ENCODE measurements around the gene SRGAP2C. TPM values are rescaled to one million over a fixed set of nuclear protein-coding genes. Genes with fewer than 3 reads are reported as not detected.
"Not testable (repeated sequence)": the region's sequence is repeated elsewhere in the genome, so short reads cannot be mapped to it uniquely, and the experiment has no call there.

The SRGAP2C gene
- total RNA-seq, 1 donor from 2014 or later, result 65.3 TPM

- Histone ChIP-seq H3K4me2 (ENCODE audit: low read length) (peak overlapping the region; percentile 75), H3K9ac (ENCODE audit: low read length) (peak overlapping the region; percentile 35), H3K4me3 (ENCODE audit: insufficient read depth, low read depth, low read length) (peak overlapping the region; percentile 49)
- not testable (repeated sequence) for FAIRE-seq; H3K9me3 Mint-ChIP-seq (ENCODE audit: unreplicated experiment); H3K36me3 ChIP-seq (ENCODE audit: insufficient read depth, low read length); H4K20me1 ChIP-seq (ENCODE audit: insufficient read depth, low read length); H3K4me1 ChIP-seq (ENCODE audit: insufficient read depth, low read length); H3K79me2 ChIP-seq (ENCODE audit: insufficient read depth, low read length); H2AFZ ChIP-seq (ENCODE audit: low read depth, low read length); H3K4me1 Mint-ChIP-seq (ENCODE audit: low read depth, unreplicated experiment); H3K27ac Mint-ChIP-seq (ENCODE audit: unreplicated experiment); H3K36me3 Mint-ChIP-seq (ENCODE audit: low read depth, unreplicated experiment); H3K9me3 ChIP-seq (ENCODE audit: insufficient read depth, low read depth, low read length); H3K27me3 ChIP-seq (ENCODE audit: insufficient read depth, low read length); H3K27ac ChIP-seq (ENCODE audit: low read depth, low read length); H3K4me3 Mint-ChIP-seq (ENCODE audit: unreplicated experiment); H3K27me3 Mint-ChIP-seq (ENCODE audit: low read depth, unreplicated experiment)
- DNase-seq (ENCODE audit: low read depth), result peak; percentile 0
Observed at GRCh38 chr1:121183867-121184266, 908 bp upstream of the SRGAP2C start.

GRCh38 chr1:121185140-121185708 is 449 bp downstream of the SRGAP2C start:
- H3K4me2 ChIP-seq (ENCODE audit: low read length); DNase-seq (ENCODE audit: low read depth); FAIRE-seq; H3K4me1 ChIP-seq (ENCODE audit: insufficient read depth, low read length); H3K27ac ChIP-seq (ENCODE audit: low read depth, low read length); H3K4me1 Mint-ChIP-seq (ENCODE audit: low read depth, unreplicated experiment); H3K27me3 Mint-ChIP-seq (ENCODE audit: low read depth, unreplicated experiment); H2AFZ ChIP-seq (ENCODE audit: low read depth, low read length); H3K27ac Mint-ChIP-seq (ENCODE audit: unreplicated experiment); H4K20me1 ChIP-seq (ENCODE audit: insufficient read depth, low read length); H3K9me3 Mint-ChIP-seq (ENCODE audit: unreplicated experiment); H3K36me3 ChIP-seq (ENCODE audit: insufficient read depth, low read length); H3K27me3 ChIP-seq (ENCODE audit: insufficient read depth, low read length); H3K79me2 ChIP-seq (ENCODE audit: insufficient read depth, low read length); H3K9me3 ChIP-seq (ENCODE audit: insufficient read depth, low read depth, low read length); H3K36me3 Mint-ChIP-seq (ENCODE audit: low read depth, unreplicated experiment): not testable (repeated sequence)
- H3K4me3 ChIP-seq (ENCODE audit: insufficient read depth, low read depth, low read length), result peak overlapping the region; percentile 17
- H3K9ac ChIP-seq (ENCODE audit: low read length), result peak overlapping the region; percentile 35
- peak overlapping the region; percentile 84 for H3K4me3 Mint-ChIP-seq (ENCODE audit: unreplicated experiment)

- H3K79me2 ChIP-seq (ENCODE audit: insufficient read depth, low read length); H3K27ac Mint-ChIP-seq (ENCODE audit: unreplicated experiment); H3K36me3 ChIP-seq (ENCODE audit: insufficient read depth, low read length); H3K9me3 Mint-ChIP-seq (ENCODE audit: unreplicated experiment); H3K9ac ChIP-seq (ENCODE audit: low read length); H3K4me1 ChIP-seq (ENCODE audit: insufficient read depth, low read length); H3K4me3 ChIP-seq (ENCODE audit: insufficient read depth, low read depth, low read length); H3K27me3 ChIP-seq (ENCODE audit: insufficient read depth, low read length); H3K4me1 Mint-ChIP-seq (ENCODE audit: low read depth, unreplicated experiment); H3K4me2 ChIP-seq (ENCODE audit: low read length); H3K27me3 Mint-ChIP-seq (ENCODE audit: low read depth, unreplicated experiment); FAIRE-seq; H2AFZ ChIP-seq (ENCODE audit: low read depth, low read length); H3K9me3 ChIP-seq (ENCODE audit: insufficient read depth, low read depth, low read length); H3K36me3 Mint-ChIP-seq (ENCODE audit: low read depth, unreplicated experiment); H4K20me1 ChIP-seq (ENCODE audit: insufficient read depth, low read length); H3K27ac ChIP-seq (ENCODE audit: low read depth, low read length); DNase-seq (ENCODE audit: low read depth): not testable (repeated sequence)
- peak overlapping the region; percentile 86 for H3K4me3 Mint-ChIP-seq (ENCODE audit: unreplicated experiment)
Observed at GRCh38 chr1:121186191-121186590, 1.4 kb downstream of the SRGAP2C start.

- not testable (repeated sequence) for H3K9me3 Mint-ChIP-seq (ENCODE audit: unreplicated experiment); H3K4me1 Mint-ChIP-seq (ENCODE audit: low read depth, unreplicated experiment); H3K27ac ChIP-seq (ENCODE audit: low read depth, low read length); H3K4me1 ChIP-seq (ENCODE audit: insufficient read depth, low read length); H3K27me3 ChIP-seq (ENCODE audit: insufficient read depth, low read length); H3K9ac ChIP-seq (ENCODE audit: low read length); H4K20me1 ChIP-seq (ENCODE audit: insufficient read depth, low read length); H3K36me3 Mint-ChIP-seq (ENCODE audit: low read depth, unreplicated experiment); H3K27ac Mint-ChIP-seq (ENCODE audit: unreplicated experiment); H3K79me2 ChIP-seq (ENCODE audit: insufficient read depth, low read length); FAIRE-seq; H3K4me3 ChIP-seq (ENCODE audit: insufficient read depth, low read depth, low read length); H3K9me3 ChIP-seq (ENCODE audit: insufficient read depth, low read depth, low read length); H3K36me3 ChIP-seq (ENCODE audit: insufficient read depth, low read length); DNase-seq (ENCODE audit: low read depth); H3K27me3 Mint-ChIP-seq (ENCODE audit: low read depth, unreplicated experiment); H2AFZ ChIP-seq (ENCODE audit: low read depth, low read length)
- peak overlapping the region; percentile 67 for H3K4me2 ChIP-seq (ENCODE audit: low read length)
- H3K4me3 Mint-ChIP-seq (ENCODE audit: unreplicated experiment), result peak overlapping the region; percentile 87
Observed at GRCh38 chr1:121187914-121188313, 3.1 kb downstream of the SRGAP2C start.

GRCh38 chr1:121192512-121192911 is 7.7 kb downstream of the SRGAP2C start:
- not testable (repeated sequence) for H3K36me3 Mint-ChIP-seq (ENCODE audit: low read depth, unreplicated experiment); H3K79me2 ChIP-seq (ENCODE audit: insufficient read depth, low read length); H3K9ac ChIP-seq (ENCODE audit: low read length); H3K4me3 ChIP-seq (ENCODE audit: insufficient read depth, low read depth, low read length); H3K4me3 Mint-ChIP-seq (ENCODE audit: unreplicated experiment); H3K27me3 Mint-ChIP-seq (ENCODE audit: low read depth, unreplicated experiment); H3K4me2 ChIP-seq (ENCODE audit: low read length); H2AFZ ChIP-seq (ENCODE audit: low read depth, low read length); FAIRE-seq; H3K27ac ChIP-seq (ENCODE audit: low read depth, low read length); H4K20me1 ChIP-seq (ENCODE audit: insufficient read depth, low read length); H3K27me3 ChIP-seq (ENCODE audit: insufficient read depth, low read length); H3K4me1 ChIP-seq (ENCODE audit: insufficient read depth, low read length); H3K4me1 Mint-ChIP-seq (ENCODE audit: low read depth, unreplicated experiment); H3K9me3 Mint-ChIP-seq (ENCODE audit: unreplicated experiment); DNase-seq (ENCODE audit: low read depth); H3K36me3 ChIP-seq (ENCODE audit: insufficient read depth, low read length); H3K9me3 ChIP-seq (ENCODE audit: insufficient read depth, low read depth, low read length); H3K27ac Mint-ChIP-seq (ENCODE audit: unreplicated experiment)

DNA sequence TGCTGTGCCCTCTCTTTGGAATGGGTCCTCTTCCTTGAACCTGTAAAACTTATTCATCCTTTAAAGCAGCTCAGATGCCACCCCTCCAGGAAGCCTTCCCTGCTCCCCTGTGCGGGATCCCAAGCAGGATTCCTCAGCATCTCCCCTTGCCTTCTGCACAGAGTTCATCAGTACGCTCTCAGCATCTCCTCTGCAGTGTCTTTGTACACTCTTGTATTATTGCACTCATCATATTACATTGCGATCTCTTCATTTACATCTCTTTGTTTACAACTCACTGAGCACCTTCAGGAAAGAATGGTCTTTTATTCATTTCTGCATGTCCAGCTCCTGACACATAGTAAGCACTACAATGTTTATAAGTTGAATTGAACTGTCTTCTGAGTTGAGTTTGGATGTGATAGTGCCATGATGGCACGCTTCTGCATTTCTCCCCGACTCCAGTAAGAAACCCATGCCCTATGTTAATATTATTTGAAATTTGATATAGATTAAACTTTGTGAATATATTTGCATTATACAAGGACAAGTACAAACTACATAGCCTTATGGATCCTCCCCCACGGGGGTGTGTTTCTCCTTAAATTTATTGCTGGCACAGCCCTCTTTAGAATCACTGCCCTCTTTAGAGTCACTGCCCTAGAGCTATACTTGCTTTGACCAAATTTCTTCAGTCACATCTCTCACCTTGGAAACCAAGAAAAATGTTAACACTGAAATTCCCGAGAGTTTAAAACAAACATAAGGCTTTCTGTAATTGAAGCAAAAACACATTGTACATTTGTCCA is 12.5 kb downstream of the SRGAP2C start:
- not testable (repeated sequence) for H3K27me3 ChIP-seq (ENCODE audit: insufficient read depth, low read length); H3K27ac ChIP-seq (ENCODE audit: low read depth, low read length); H4K20me1 ChIP-seq (ENCODE audit: insufficient read depth, low read length); H3K4me3 Mint-ChIP-seq (ENCODE audit: unreplicated experiment); H2AFZ ChIP-seq (ENCODE audit: low read depth, low read length); H3K79me2 ChIP-seq (ENCODE audit: insufficient read depth, low read length); H3K9me3 Mint-ChIP-seq (ENCODE audit: unreplicated experiment); H3K4me1 Mint-ChIP-seq (ENCODE audit: low read depth, unreplicated experiment); H3K27ac Mint-ChIP-seq (ENCODE audit: unreplicated experiment); H3K4me2 ChIP-seq (ENCODE audit: low read length); H3K4me1 ChIP-seq (ENCODE audit: insufficient read depth, low read length); H3K9me3 ChIP-seq (ENCODE audit: insufficient read depth, low read depth, low read length); DNase-seq (ENCODE audit: low read depth); H3K9ac ChIP-seq (ENCODE audit: low read length); H3K4me3 ChIP-seq (ENCODE audit: insufficient read depth, low read depth, low read length); H3K27me3 Mint-ChIP-seq (ENCODE audit: low read depth, unreplicated experiment); FAIRE-seq; H3K36me3 Mint-ChIP-seq (ENCODE audit: low read depth, unreplicated experiment); H3K36me3 ChIP-seq (ENCODE audit: insufficient read depth, low read length)
